K562 (cell line): ENCODE results near the gene TMEM107. TPM values are rescaled to one million over a fixed set of nuclear protein-coding genes. Genes with fewer than 3 reads are reported as not detected.

ENCODE experiments used
- ATAC-seq: fragments of 200-7000 bp; cut with Tn5 transposase; 3 replicates; pipeline ENCODE4 v1.9.1; 2020; ENCODE audit warnings: moderate library complexity
- BruUV-seq: library from RNA; stranded (reverse); fragments of 400-500 nt; replicated peaks from 2 replicates; lab custom pipeline; 2021; lab: Mats Ljungman, UMichigan
- CTCF ChIA-PET: fragments of 300-600 bp; formaldehyde crosslinking; extraction: SDS; loops from one replicate; lab custom pipeline; 2021; ENCODE audit warnings: low intra/inter-chr PET ratio; lab: Yijun Ruan, JAX
- POLR2A ChIA-PET: fragments of 300-600, 350-650 bp; sonication (Branson Sonifier 250); formaldehyde crosslinking; extraction: SDS; loops from one replicate; lab custom pipeline; 2021; ENCODE audit warnings: antibody characterized with exemption, inconsistent platforms; lab: Yijun Ruan, JAX
- DNase-seq, 4 experiments: peaks; one replicate each; pipeline versions ENCODE4 v3.0.0 to v3.0.0-alpha.2; 2011 to 2018; ENCODE audit warnings: low spot score in 3 of 4, mixed read lengths in 3 of 4; ENCODE audit errors: extremely low read depth in 1 of 4
- FAIRE-seq: peaks from 2 replicates; lab custom pipeline; 2011; peaks lifted over from hg19 to GRCh38; lab: Jason Lieb, UNC
- H2AFZ ChIP-seq: 2 replicates; pipeline ENCODE4 v1.6.0; 2011; ENCODE audit warnings: low read depth, low read length, control low read depth, inconsistent platforms
- H3K27ac ChIP-seq: fragments of 200-600 bp; 3 replicates; pipeline ENCODE4 v1.8.0; 2011; ENCODE audit warnings: low read depth, mild to moderate bottlenecking, control low read depth, inconsistent platforms, low read length, moderate library complexity, mixed read lengths; ENCODE audit errors: extremely low read depth
- H3K27me3 ChIP-seq, 2 experiments: fragments of 300-600 bp in 1 of 2; 2 replicates in 1 of 2; 3 replicates in 1 of 2; pipeline versions ENCODE4 v1.6.0 to v1.8.0; 2011; ENCODE audit warnings: inconsistent platforms in 2 of 2, low read length in 2 of 2, mild to moderate bottlenecking in 1 of 2, mixed read lengths in 1 of 2, moderate library complexity in 1 of 2; ENCODE audit not compliant: control insufficient read depth in 2 of 2, insufficient read depth in 2 of 2
- H3K36me3 ChIP-seq: fragments of 300-600 bp; 3 replicates; pipeline ENCODE4 v1.8.0; 2011; ENCODE audit warnings: mild to moderate bottlenecking, low read length, inconsistent platforms; ENCODE audit not compliant: control insufficient read depth, insufficient read depth
- H3K4me1 ChIP-seq, 2 experiments: fragments of 200-600 bp in 1 of 2; replicated peaks in 1 of 2; 2 replicates in 1 of 2; 3 replicates in 1 of 2; pipeline versions ENCODE4 v1.5.1 to v1.8.0; 2011; ENCODE audit warnings: inconsistent platforms in 2 of 2, low read length in 2 of 2, mild to moderate bottlenecking in 1 of 2, mixed read lengths in 1 of 2, moderate library complexity in 1 of 2; ENCODE audit not compliant: control insufficient read depth in 2 of 2, insufficient read depth in 2 of 2
- H3K4me2 ChIP-seq: 2 replicates; pipeline ENCODE4 v1.6.1; 2011; ENCODE audit warnings: low read length, control low read depth, inconsistent platforms, mixed read lengths; ENCODE audit not compliant: insufficient read depth
- H3K4me3 ChIP-seq: fragments of 200-600 bp; sonication (generic), shearing (Covaris generic); 2 replicates; pipeline ENCODE4 v1.5.1; 2016; ENCODE audit warnings: control low read depth, inconsistent platforms
- H3K79me2 ChIP-seq: fragments of 200-600 bp; 3 replicates; pipeline ENCODE4 v1.8.0; 2011; ENCODE audit warnings: low read length, inconsistent platforms; ENCODE audit not compliant: control insufficient read depth, insufficient read depth
- H3K9ac ChIP-seq, 2 experiments: 2 replicates each; pipeline versions ENCODE4 v1.6.0 to v1.6.1; 2011; ENCODE audit warnings: low read depth in 2 of 2, low read length in 2 of 2, control low read depth in 1 of 2, inconsistent platforms in 1 of 2, mild to moderate bottlenecking in 1 of 2, mixed read lengths in 1 of 2; ENCODE audit not compliant: insufficient read depth in 1 of 2
- H3K9me1 ChIP-seq: one replicate; pipeline ENCODE4 v1.6.0; 2011; ENCODE audit warnings: inconsistent platforms, mild to moderate bottlenecking, low read length, moderate library complexity; ENCODE audit not compliant: control insufficient read depth, insufficient read depth
- H3K9me3 ChIP-seq: replicated peaks from 2 replicates; pipeline ENCODE4 v1.5.1; 2011; ENCODE audit warnings: low read depth, low read length, inconsistent platforms; ENCODE audit not compliant: control insufficient read depth, insufficient read depth
- H4K20me1 ChIP-seq: replicated peaks from 2 replicates; pipeline ENCODE4 v1.6.1; 2011; ENCODE audit warnings: low read length, inconsistent platforms, mixed read lengths; ENCODE audit not compliant: control insufficient read depth, insufficient read depth
- BCOR ChIP-seq: fragments of 450-650 bp; IDR thresholded peaks from 2 replicates; pipeline ENCODE4 v1.6.1; 2016
- CREB1 ChIP-seq, 2 experiments: sonication (generic) in 1 of 2; formaldehyde crosslinking in 1 of 2; IDR thresholded peaks; 2 replicates each; pipeline versions ENCODE4 v1.6.1 to v1.8.0; 2012 to 2022; ENCODE audit warnings: inconsistent platforms in 1 of 2, mild to moderate bottlenecking in 1 of 2, missing genetic modification reagents in 1 of 2, moderate library complexity in 1 of 2
- DPF2 ChIP-seq: fragments of 450-650 bp; IDR thresholded peaks from 2 replicates; pipeline ENCODE4 v1.6.1; 2016
- KDM1A ChIP-seq, 2 experiments: fragments of 450-650 bp; IDR thresholded peaks; 2 replicates each; pipeline ENCODE4 v1.6.1; 2016; ENCODE audit warnings: mild to moderate bottlenecking in 2 of 2
- KDM5B ChIP-seq: fragments of 200-600 bp; sonication (generic); IDR thresholded peaks from 2 replicates; pipeline ENCODE4 v1.6.1; 2012; ENCODE audit warnings: low read depth, mild to moderate bottlenecking, moderate library complexity, low read length, control low read depth, inconsistent platforms; ENCODE audit not compliant: insufficient replicate concordance
- L3MBTL2 ChIP-seq: fragments of 450-650 bp; IDR thresholded peaks from 2 replicates; pipeline ENCODE4 v1.6.1; 2016; ENCODE audit warnings: mild to moderate bottlenecking, moderate library complexity
- MAFF ChIP-seq: IDR thresholded peaks from 2 replicates; pipeline ENCODE4 v1.6.1; 2012; ENCODE audit warnings: low read length, improper control_type of control experiment
- POLR2G ChIP-seq: fragments of 200-400 bp; formaldehyde crosslinking; IDR thresholded peaks from 2 replicates; pipeline ENCODE4 v1.6.1; 2017; ENCODE audit warnings: low read depth, mild to moderate bottlenecking, antibody characterized with exemption, low read length, moderate library complexity
- ZFP30 ChIP-seq: fragments of 250-450 bp; sonication (Bioruptor Pico); IDR thresholded peaks from 2 replicates; pipeline ENCODE4 v1.8.0; 2022; ENCODE audit warnings: moderate library complexity, mild to moderate bottlenecking, inconsistent platforms, borderline replicate concordance
- WGBS: fragments of 100-300 bp; shearing (Covaris generic); methylation state at CpG from one replicate; pipeline ENCODE4 v1.1.6; 2016; ENCODE audit warnings: low coverage, mixed read lengths; ENCODE audit not compliant: insufficient coverage; ENCODE audit errors: missing lambda C conversion rate; 5-methylcytosine and 5-hydroxymethylcytosine counted together
- in situ Hi-C: fragments of 300-500 bp; cut with MboI; formaldehyde crosslinking; loops from 4 replicates; pipeline ENCODE4 v1.15.0; 2018; ENCODE audit warnings: inconsistent platforms, mixed read lengths
- intact Hi-C: fragments of 100-400 bp; cut with micrococcal nuclease; formaldehyde crosslinking; loops from 2 replicates; pipeline ENCODE4 v1.14.2; 2022
- polyA plus RNA-seq, 8 experiments: library from polyadenylated mRNA; depleted of rRNA in 4 of 8; stranded (reverse) in 5 of 8; unstranded in 3 of 8; fragments of >200 nt; fragmentation: Nextera tagmentation in 2 of 8; fragmentation: Illumina TruSeq in 1 of 8; extraction: Ambion mirVana in 2 of 8; extraction: Trizol in 1 of 8; gene quantifications; 2 replicates each; pipeline versions ENCODE4 v1.2.1 to v1.2.3, GENCODE V29; 2011 to 2014; ENCODE audit warnings: inconsistent platforms in 1 of 8, missing spikeins in 1 of 8
- total RNA-seq, 7 experiments: library from RNA; depleted of rRNA in 6 of 7; stranded (reverse); fragments of >200 nt in 6 of 7; fragmentation: Illumina TruSeq in 2 of 7; extraction: Trizol in 2 of 7; gene quantifications; 2 replicates each; pipeline versions ENCODE4 v1.2.1 to v1.2.3, GENCODE V29; 2011 to 2021; ENCODE audit warnings: low replicate concordance in 1 of 7
- TF ChIP-seq, protein P1 (sequence below): fragments of 250-450 bp; sonication (Bioruptor Pico); IDR thresholded peaks from 2 replicates; pipeline ENCODE4 v1.9.0; 2021; ENCODE audit warnings: mild to moderate bottlenecking, inconsistent platforms
- TF ChIP-seq, protein P2 (sequence below), 3 experiments: IDR thresholded peaks in 2 of 3; conservative IDR thresholded peaks in 1 of 3; 2 replicates each; pipeline ENCODE4 v1.5.1; 2011 to 2012; ENCODE audit warnings: low read length in 3 of 3, mild to moderate bottlenecking in 3 of 3, control low read depth in 2 of 3, improper control_type of control experiment in 1 of 3, inconsistent platforms in 1 of 3, low read depth in 1 of 3, mixed read lengths in 1 of 3, moderate library complexity in 1 of 3; ENCODE audit not compliant: insufficient read depth in 2 of 3
- TF ChIP-seq, protein P3 (sequence below), 2 experiments: IDR thresholded peaks; 2 replicates each; pipeline ENCODE4 v1.6.1; 2012; ENCODE audit warnings: improper control_type of control experiment in 2 of 2, low read depth in 2 of 2, low read length in 2 of 2, borderline replicate concordance in 1 of 2

The TMEM107 gene
- total and polyA plus RNA-seq, 9 of the 15 experiments (the other 6 are each of a cell fraction or from before 2014, with no cell fraction given): 7.1 to 26.2 (median 16.9) TPM

DNA sequence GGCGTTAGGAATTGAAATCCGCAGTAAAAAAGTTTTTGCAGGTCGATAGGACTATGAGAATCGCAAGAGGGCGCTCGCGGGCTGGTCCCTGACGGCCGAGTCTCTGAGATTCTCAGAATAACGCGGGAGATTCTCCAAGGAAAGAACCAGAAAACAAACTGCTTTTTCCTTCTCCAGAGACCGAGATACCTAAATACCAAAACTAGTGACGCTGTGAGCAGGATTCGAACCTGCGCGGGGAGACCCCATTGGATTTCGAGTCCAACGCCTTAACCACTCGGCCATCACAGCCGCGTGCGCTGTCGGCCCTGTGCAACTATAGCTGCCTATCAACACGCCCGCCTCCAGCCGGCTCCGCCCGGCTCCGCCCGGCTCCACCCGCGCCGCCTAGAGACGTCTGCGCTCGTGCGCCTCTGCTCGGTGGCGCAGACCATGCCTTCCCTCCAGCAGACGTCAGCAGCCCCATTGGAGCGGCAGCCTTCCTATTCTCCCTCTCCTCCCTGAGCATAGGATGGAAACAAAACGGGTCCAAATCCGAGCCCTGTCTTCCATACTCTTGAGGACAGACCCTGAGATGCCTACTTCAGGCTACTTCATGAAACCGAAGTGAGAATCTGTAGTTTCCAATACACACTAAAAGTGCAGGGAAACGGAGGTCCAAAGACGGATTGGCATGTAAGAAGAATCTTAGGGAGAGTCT, 37.4 kb downstream of the TMEM107 start:
- Histone ChIP-seq H3K4me2 (peak overlapping the region; percentile 92), H3K27me3 (no peaks in the 10 kb centered on the region), H3K9me3 (no peaks in the 10 kb centered on the region), H3K36me3 (peaks cover 33% of the 10 kb centered on the region; the same call in 1 of the 3 replicates), H3K9ac (peak overlapping the region; percentile 43 to 86), H4K20me1 (0 out of 2 replicates have a peak, but pooled peaks cover 2% of the 10 kb centered on the region), H3K79me2 (no peaks in the 10 kb centered on the region), H3K4me1 (peaks cover 6 to 28% of the 10 kb centered on the region in 2 experiments; a peak in 4 of 5 replicates), H3K4me3 (peak overlapping the region; percentile 59), H2AFZ (peak overlapping the region; percentile 90), H3K27ac (peak overlapping the region; percentile 95), H3K9me1 (no peaks in the 10 kb centered on the region)
- in situ Hi-C loops: no loop called here
- FAIRE-seq: peak; percentile 97
- POLR2A ChIA-PET: interaction anchor here (0.6 to 3.3 kb wide), 9 partner anchors 9 to 82 kb away, joined by 3 to 19 read pairs (median 4); partner anchors contain the start of gene AURKB
- peak; percentile 73 to 94 (median 77) for DNase-seq
- CTCF ChIA-PET: interaction anchor here (0.6 to 1.4 kb wide), 4 partner anchors 18 to 98 kb away, joined by 3 to 4 read pairs (median 4); no protein-coding TSS in a partner anchor
- no TSS peak for BruUV-seq
- WGBS: under 1% methylated on average over 26 of the region's 46 CpGs
- intact Hi-C loops: loop anchor here (1.0 to 5.0 kb wide), 6 partner anchors 17 to 163 kb away; no protein-coding TSS in a partner anchor
- peak; percentile 95 for ATAC-seq
- TF ChIP-seq ZFP30 (CRISPR knock-in tag) (no peak), DPF2 (no peak), KDM1A (IDR thresholded peaks at IDR 0.05) (peak in 1 of 2 experiments; percentile 6; a peak in 1 of 4 replicates), KDM5B (peak; percentile 49), POLR2G (peak; percentile 85), CREB1 (IDR thresholded peaks at IDR 0.05) (peak; percentile 83), CREB1 (CRISPR knock-in tag; IDR thresholded peaks at IDR 0.05) (peak; percentile 87; the same call in 1 of the 2 replicates), BCOR (peak; percentile 44; the same call in 1 of the 2 replicates), MAFF (0 out of 2 replicates have a peak, but pooled peaks have one; percentile 9), L3MBTL2 (peak; percentile 75; the same call in 1 of the 2 replicates)
- TF ChIP-seq, protein P1, sequence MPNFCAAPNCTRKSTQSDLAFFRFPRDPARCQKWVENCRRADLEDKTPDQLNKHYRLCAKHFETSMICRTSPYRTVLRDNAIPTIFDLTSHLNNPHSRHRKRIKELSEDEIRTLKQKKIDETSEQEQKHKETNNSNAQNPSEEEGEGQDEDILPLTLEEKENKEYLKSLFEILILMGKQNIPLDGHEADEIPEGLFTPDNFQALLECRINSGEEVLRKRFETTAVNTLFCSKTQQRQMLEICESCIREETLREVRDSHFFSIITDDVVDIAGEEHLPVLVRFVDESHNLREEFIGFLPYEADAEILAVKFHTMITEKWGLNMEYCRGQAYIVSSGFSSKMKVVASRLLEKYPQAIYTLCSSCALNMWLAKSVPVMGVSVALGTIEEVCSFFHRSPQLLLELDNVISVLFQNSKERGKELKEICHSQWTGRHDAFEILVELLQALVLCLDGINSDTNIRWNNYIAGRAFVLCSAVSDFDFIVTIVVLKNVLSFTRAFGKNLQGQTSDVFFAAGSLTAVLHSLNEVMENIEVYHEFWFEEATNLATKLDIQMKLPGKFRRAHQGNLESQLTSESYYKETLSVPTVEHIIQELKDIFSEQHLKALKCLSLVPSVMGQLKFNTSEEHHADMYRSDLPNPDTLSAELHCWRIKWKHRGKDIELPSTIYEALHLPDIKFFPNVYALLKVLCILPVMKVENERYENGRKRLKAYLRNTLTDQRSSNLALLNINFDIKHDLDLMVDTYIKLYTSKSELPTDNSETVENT (CRISPR knock-in tag): 0 out of 2 replicates have a peak, but pooled peaks have one; percentile 18
- TF ChIP-seq, protein P2, sequence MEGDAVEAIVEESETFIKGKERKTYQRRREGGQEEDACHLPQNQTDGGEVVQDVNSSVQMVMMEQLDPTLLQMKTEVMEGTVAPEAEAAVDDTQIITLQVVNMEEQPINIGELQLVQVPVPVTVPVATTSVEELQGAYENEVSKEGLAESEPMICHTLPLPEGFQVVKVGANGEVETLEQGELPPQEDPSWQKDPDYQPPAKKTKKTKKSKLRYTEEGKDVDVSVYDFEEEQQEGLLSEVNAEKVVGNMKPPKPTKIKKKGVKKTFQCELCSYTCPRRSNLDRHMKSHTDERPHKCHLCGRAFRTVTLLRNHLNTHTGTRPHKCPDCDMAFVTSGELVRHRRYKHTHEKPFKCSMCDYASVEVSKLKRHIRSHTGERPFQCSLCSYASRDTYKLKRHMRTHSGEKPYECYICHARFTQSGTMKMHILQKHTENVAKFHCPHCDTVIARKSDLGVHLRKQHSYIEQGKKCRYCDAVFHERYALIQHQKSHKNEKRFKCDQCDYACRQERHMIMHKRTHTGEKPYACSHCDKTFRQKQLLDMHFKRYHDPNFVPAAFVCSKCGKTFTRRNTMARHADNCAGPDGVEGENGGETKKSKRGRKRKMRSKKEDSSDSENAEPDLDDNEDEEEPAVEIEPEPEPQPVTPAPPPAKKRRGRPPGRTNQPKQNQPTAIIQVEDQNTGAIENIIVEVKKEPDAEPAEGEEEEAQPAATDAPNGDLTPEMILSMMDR (IDR thresholded peaks at IDR 0.05 in 2 of 3, conservative IDR thresholded peaks at IDR 0.05 in 1 of 3; ENCODE audit: insufficient read depth in 2 of 3, low read depth in 1 of 3, low read length in 3 of 3): peak; percentile 84 to 98 (median 96)
- TF ChIP-seq, protein P3, sequence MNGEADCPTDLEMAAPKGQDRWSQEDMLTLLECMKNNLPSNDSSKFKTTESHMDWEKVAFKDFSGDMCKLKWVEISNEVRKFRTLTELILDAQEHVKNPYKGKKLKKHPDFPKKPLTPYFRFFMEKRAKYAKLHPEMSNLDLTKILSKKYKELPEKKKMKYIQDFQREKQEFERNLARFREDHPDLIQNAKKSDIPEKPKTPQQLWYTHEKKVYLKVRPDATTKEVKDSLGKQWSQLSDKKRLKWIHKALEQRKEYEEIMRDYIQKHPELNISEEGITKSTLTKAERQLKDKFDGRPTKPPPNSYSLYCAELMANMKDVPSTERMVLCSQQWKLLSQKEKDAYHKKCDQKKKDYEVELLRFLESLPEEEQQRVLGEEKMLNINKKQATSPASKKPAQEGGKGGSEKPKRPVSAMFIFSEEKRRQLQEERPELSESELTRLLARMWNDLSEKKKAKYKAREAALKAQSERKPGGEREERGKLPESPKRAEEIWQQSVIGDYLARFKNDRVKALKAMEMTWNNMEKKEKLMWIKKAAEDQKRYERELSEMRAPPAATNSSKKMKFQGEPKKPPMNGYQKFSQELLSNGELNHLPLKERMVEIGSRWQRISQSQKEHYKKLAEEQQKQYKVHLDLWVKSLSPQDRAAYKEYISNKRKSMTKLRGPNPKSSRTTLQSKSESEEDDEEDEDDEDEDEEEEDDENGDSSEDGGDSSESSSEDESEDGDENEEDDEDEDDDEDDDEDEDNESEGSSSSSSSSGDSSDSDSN (IDR thresholded peaks at IDR 0.05; ENCODE audit: borderline replicate concordance in 1 of 2, low read depth in 2 of 2, low read length in 2 of 2): 0 out of 4 replicates have a peak, but pooled peaks of 1 of the 2 experiments have one; percentile 35
